ENCODE results near the gene PDCD11.

GRCh38 chr10:103495321-103495720 is 98.9 kb downstream of the PDCD11 start:
- TF ChIP-seq BRCA1 (IDR thresholded peaks at IDR 0.05; ENCODE audit: low read depth, low read length) (no peak), CTCF (IDR thresholded peaks at IDR 0.05; ENCODE audit: control extremely low read depth in 1 of 3, insufficient read depth in 1 of 3, low read depth in 1 of 3, low read length in 3 of 3) (no peak), POLR2A (IDR thresholded peaks at IDR 0.05; ENCODE audit: control extremely low read depth in 1 of 2, low read depth in 2 of 2, low read length in 2 of 2) (no peak), RNF2 (IDR thresholded peaks at IDR 0.05; ENCODE audit: borderline replicate concordance, low read depth, low read length, missing control alignments, poor library complexity, severe bottlenecking) (no peak), POLR2AphosphoS5 (IDR thresholded peaks at IDR 0.05; ENCODE audit: low read depth, low read length) (no peak), TAF1 (IDR thresholded peaks at IDR 0.05; ENCODE audit: low read depth, low read length) (no peak), TBP (IDR thresholded peaks at IDR 0.05; ENCODE audit: low read depth, low read length) (no peak), YY1 (IDR thresholded peaks at IDR 0.05; ENCODE audit: low read depth, low read length) (no peak), CREB1 (IDR thresholded peaks at IDR 0.05) (no peak), SUZ12 (IDR thresholded peaks at IDR 0.05; ENCODE audit: low read length) (no peak), ZNF274 (IDR thresholded peaks at IDR 0.05; ENCODE audit: borderline replicate concordance, extremely low read depth, low read length) (no peak), KDM1A (IDR thresholded peaks at IDR 0.05; ENCODE audit: borderline replicate concordance, low read length) (0 out of 2 replicates have a peak, but pooled peaks have one; percentile 37), SIX5 (IDR thresholded peaks at IDR 0.05; ENCODE audit: low read depth, low read length) (no peak)
